IMR-90 (cell line): ENCODE data around the gene CWC25. TPM values are rescaled to one million over a fixed set of nuclear protein-coding genes. Genes with fewer than 3 reads are reported as not detected.

Experiments
- ATAC-seq: fragments of 200-7000 bp; cut with Tn5 transposase; 2 replicates; pipeline ENCODE4 v1.9.1; 2020; ENCODE audit warnings: low read depth, mild to moderate bottlenecking, moderate library complexity
- BruUV-seq: library from RNA; stranded (reverse); fragments of 400-500 nt; replicated peaks from 2 replicates; lab custom pipeline; 2021; lab: Mats Ljungman, UMichigan
- CTCF ChIA-PET: fragments of 300-600 bp; formaldehyde crosslinking; extraction: SDS; loops from one replicate; lab custom pipeline; 2021; ENCODE audit warnings: antibody characterized with exemption; lab: Yijun Ruan, JAX
- POLR2A ChIA-PET: fragments of 300-600 bp; sonication (Branson Sonifier 250); formaldehyde crosslinking; loops from one replicate; lab custom pipeline; 2022; ENCODE audit warnings: antibody characterized with exemption; ENCODE audit not compliant: unreplicated experiment; lab: Charles Lee
- DNase-seq: peaks from one replicate; pipeline ENCODE4 v3.0.0; 2013
- H2AFZ ChIP-seq: replicated peaks from 2 replicates; pipeline ENCODE3; 2013; ENCODE audit warnings: low read length, mild to moderate bottlenecking; ENCODE audit not compliant: poor library complexity
- H2AK5ac ChIP-seq: 2 replicates; pipeline ENCODE4 v1.6.1; 2013; ENCODE audit warnings: low read depth, low read length, inconsistent platforms
- H2AK9ac ChIP-seq: replicated peaks from 2 replicates; pipeline ENCODE3; 2013; ENCODE audit warnings: mild to moderate bottlenecking, low read depth, low read length, moderate library complexity; ENCODE audit not compliant: poor library complexity
- H2BK120ac ChIP-seq: 2 replicates; pipeline ENCODE4 v1.6.1; 2013; ENCODE audit warnings: low read depth, low read length, inconsistent platforms
- H2BK15ac ChIP-seq: 3 replicates; pipeline ENCODE4 v1.6.1; 2013; ENCODE audit warnings: low read depth, low read length, inconsistent platforms
- H2BK20ac ChIP-seq: 2 replicates; pipeline ENCODE4 v1.6.1; 2013; ENCODE audit warnings: low read depth, mild to moderate bottlenecking, inconsistent platforms, low read length, moderate library complexity
- H2BK5ac ChIP-seq: 2 replicates; pipeline ENCODE4 v1.6.1; 2013; ENCODE audit warnings: mild to moderate bottlenecking, low read depth, low read length, inconsistent platforms; ENCODE audit not compliant: poor library complexity, severe bottlenecking
- H3K14ac ChIP-seq: replicated peaks from 2 replicates; pipeline ENCODE4 v1.6.1; 2013; ENCODE audit warnings: low read depth, low read length, inconsistent platforms
- H3K18ac ChIP-seq: 2 replicates; pipeline ENCODE4 v1.6.1; 2013; ENCODE audit warnings: low read depth, low read length, control low read depth
- H3K23ac ChIP-seq: 2 replicates; pipeline ENCODE4 v1.6.1; 2013; ENCODE audit warnings: low read depth, low read length, inconsistent platforms
- H3K27ac ChIP-seq: 2 replicates; pipeline ENCODE4 v1.5.1; 2013; ENCODE audit warnings: mild to moderate bottlenecking, control low read depth, low read length; ENCODE audit not compliant: insufficient read depth
- H3K27me3 ChIP-seq: 2 replicates; pipeline ENCODE4 v1.6.1; 2013; ENCODE audit warnings: low read length; ENCODE audit not compliant: control insufficient read depth, insufficient read depth
- H3K36me3 ChIP-seq: 2 replicates; pipeline ENCODE4 v1.6.1; 2013; ENCODE audit warnings: low read length, mixed read lengths; ENCODE audit not compliant: control insufficient read depth, insufficient read depth
- H3K4ac ChIP-seq: 2 replicates; pipeline ENCODE4 v1.6.1; 2013; ENCODE audit warnings: low read depth, low read length, inconsistent platforms
- H3K4me1 ChIP-seq: 2 replicates; pipeline ENCODE4 v1.6.1; 2013; ENCODE audit warnings: low read length, mixed read lengths; ENCODE audit not compliant: control insufficient read depth, insufficient read depth
- H3K4me2 ChIP-seq: 2 replicates; pipeline ENCODE4 v1.6.1; 2013; ENCODE audit warnings: low read depth, mild to moderate bottlenecking, control low read depth, low read length, moderate library complexity
- H3K4me3 ChIP-seq: 2 replicates; pipeline ENCODE4 v1.5.1; 2013; ENCODE audit warnings: low read depth, mild to moderate bottlenecking, control low read depth, low read length, moderate library complexity; ENCODE audit not compliant: insufficient read depth
- H3K56ac ChIP-seq: 2 replicates; pipeline ENCODE4 v1.6.1; 2013; ENCODE audit warnings: low read length, inconsistent platforms; ENCODE audit not compliant: insufficient read depth; ENCODE audit errors: extremely low read depth
- H3K79me1 ChIP-seq, 2 experiments: 2 replicates each; pipeline ENCODE4 v1.6.1; 2013; ENCODE audit warnings: low read length in 2 of 2, inconsistent platforms in 1 of 2, low read depth in 1 of 2
- H3K9ac ChIP-seq: 2 replicates; pipeline ENCODE4 v1.6.1; 2013; ENCODE audit warnings: low read depth, low read length, control low read depth
- H3K9me1 ChIP-seq: 2 replicates; pipeline ENCODE4 v1.6.1; 2013; ENCODE audit warnings: low read length, inconsistent platforms; ENCODE audit not compliant: insufficient read depth
- H3K9me3 ChIP-seq: 2 replicates; pipeline ENCODE4 v1.6.1; 2013; ENCODE audit warnings: low read length; ENCODE audit not compliant: control insufficient read depth, insufficient read depth
- H4K20me1 ChIP-seq: 2 replicates; pipeline ENCODE4 v1.6.1; 2013; ENCODE audit warnings: low read length, inconsistent platforms; ENCODE audit not compliant: insufficient read depth
- H4K5ac ChIP-seq: 2 replicates; pipeline ENCODE4 v1.6.1; 2013; ENCODE audit warnings: mild to moderate bottlenecking, low read depth, low read length, control low read depth
- H4K8ac ChIP-seq, 2 experiments: 2 replicates each; pipeline ENCODE4 v1.6.1; 2013; ENCODE audit warnings: low read depth in 2 of 2, low read length in 2 of 2, control low read depth in 1 of 2, inconsistent platforms in 1 of 2
- H4K91ac ChIP-seq: 2 replicates; pipeline ENCODE4 v1.6.1; 2013; ENCODE audit warnings: low read depth, low read length, inconsistent platforms; ENCODE audit not compliant: insufficient read depth
- CHD1 ChIP-seq: IDR thresholded peaks from 2 replicates; pipeline ENCODE4 v1.6.1; 2012; ENCODE audit warnings: low read depth, low read length, improper control_type of control experiment
- MXI1 ChIP-seq: IDR thresholded peaks from 2 replicates; pipeline ENCODE4 v1.6.1; 2012; ENCODE audit warnings: low read depth, mild to moderate bottlenecking, low read length, moderate library complexity, borderline replicate concordance
- NFE2L2 ChIP-seq: fragments of 150-350 bp; IDR thresholded peaks from 2 replicates; pipeline ENCODE4 v1.6.1; 2016; ENCODE audit warnings: low read depth, mild to moderate bottlenecking, low read length
- POLR2A ChIP-seq: IDR thresholded peaks from 2 replicates; pipeline ENCODE4 v1.6.1; 2012; ENCODE audit warnings: mild to moderate bottlenecking, low read depth, low read length
- RAD21 ChIP-seq: IDR thresholded peaks from 2 replicates; pipeline ENCODE4 v1.6.1; 2012; ENCODE audit warnings: low read length, improper control_type of control experiment
- RCOR1 ChIP-seq: IDR thresholded peaks from 2 replicates; pipeline ENCODE4 v1.6.1; 2012; ENCODE audit warnings: mild to moderate bottlenecking, low read length, improper control_type of control experiment; ENCODE audit not compliant: insufficient replicate concordance
- RFX5 ChIP-seq: IDR thresholded peaks from 2 replicates; pipeline ENCODE4 v1.8.0; 2012; ENCODE audit warnings: low read depth, mild to moderate bottlenecking, low read length, moderate library complexity
- SMC3 ChIP-seq: fragments of 150-350 bp; IDR thresholded peaks from 2 replicates; pipeline ENCODE4 v1.6.1; 2016; ENCODE audit warnings: low read depth, mild to moderate bottlenecking, antibody characterized with exemption, low read length, moderate library complexity
- WGBS, 2 experiments: methylation state at CpG; one replicate each; pipeline versions ENCODE4 v1.1.5 to v1.1.7; 2013; ENCODE audit warnings: missing lambda C conversion rate in 2 of 2; ENCODE audit not compliant: insufficient read length in 1 of 2; ENCODE audit errors: extremely low coverage in 2 of 2; 5-methylcytosine and 5-hydroxymethylcytosine counted together
- dilution Hi-C: fragments of 300-500 bp; cut with HindIII; formaldehyde crosslinking; loops from one replicate; pipeline ENCODE4 v1.14.3; 2018; ENCODE audit warnings: low sequenced_read_pairs; ENCODE audit not compliant: unreplicated experiment
- in situ Hi-C: fragments of 300-500 bp; cut with MboI; formaldehyde crosslinking; loops from 3 replicates; pipeline ENCODE4 v1.14.3; 2019; ENCODE audit warnings: low sequenced_read_pairs, inconsistent platforms, mixed read lengths
- intact Hi-C: fragments of 100-400 bp; cut with micrococcal nuclease; formaldehyde crosslinking; loops from 2 replicates; pipeline ENCODE4 v1.10.0; 2022
- polyA plus RNA-seq, 3 experiments: library from polyadenylated mRNA; depleted of rRNA; stranded (reverse); fragments of >200 nt; gene quantifications; 2 replicates each; pipeline ENCODE4 v1.2.3, GENCODE V29; 2012; ENCODE audit warnings: low replicate concordance in 1 of 3
- total RNA-seq: library from RNA; depleted of rRNA; stranded (reverse); fragments of >200 nt; gene quantifications from 2 replicates; pipeline ENCODE4 v1.2.3, GENCODE V29; 2012
- TF ChIP-seq, protein P1 (sequence below): fragments of 150-350 bp; IDR thresholded peaks from 2 replicates; pipeline ENCODE4 v1.6.1; 2017; ENCODE audit warnings: mild to moderate bottlenecking, antibody characterized with exemption, low read length, low read depth
- TF ChIP-seq, protein P2 (sequence below): conservative IDR thresholded peaks from 2 replicates; pipeline ENCODE4 v1.5.1; 2012; ENCODE audit warnings: mild to moderate bottlenecking, low read depth, low read length, improper control_type of control experiment
- TF ChIP-seq, protein P3 (sequence below): fragments of 150-350 bp; IDR thresholded peaks from 2 replicates; pipeline ENCODE4 v1.6.1; 2016; ENCODE audit warnings: low read depth, mild to moderate bottlenecking, low read length, moderate library complexity, borderline replicate concordance

Gene CWC25
- total and polyA plus RNA-seq, 2 of the 4 experiments (the other 2 are of a cell fraction): 9.1 to 16.1 TPM

DNA sequence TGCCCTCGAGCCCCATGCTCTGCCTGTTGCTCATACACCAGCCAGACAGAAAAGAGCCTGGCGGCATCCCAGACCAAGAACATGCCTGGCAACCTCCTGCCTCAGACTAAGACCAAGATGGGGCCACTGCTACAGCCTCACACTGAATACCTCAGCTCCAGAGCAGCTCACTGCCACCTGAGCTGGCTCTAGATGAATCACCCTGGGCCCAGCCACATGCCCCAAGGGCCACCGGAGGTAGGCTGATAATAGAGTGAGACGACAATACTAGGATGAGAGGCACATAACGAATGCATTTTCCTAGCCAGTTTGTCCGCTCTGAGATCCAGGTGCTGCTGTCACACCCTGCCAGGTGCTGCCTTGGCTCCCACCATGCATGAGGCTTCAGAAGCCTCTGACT lies 38.7 kb downstream of the CWC25 start:
- TF ChIP-seq RCOR1 (no peak), NFE2L2 (no peak), POLR2A (no peak), SMC3 (no peak), RAD21 (no peak), RFX5 (no peak), MXI1 (no peak), CHD1 (no peak)
- TF ChIP-seq, protein P1, sequence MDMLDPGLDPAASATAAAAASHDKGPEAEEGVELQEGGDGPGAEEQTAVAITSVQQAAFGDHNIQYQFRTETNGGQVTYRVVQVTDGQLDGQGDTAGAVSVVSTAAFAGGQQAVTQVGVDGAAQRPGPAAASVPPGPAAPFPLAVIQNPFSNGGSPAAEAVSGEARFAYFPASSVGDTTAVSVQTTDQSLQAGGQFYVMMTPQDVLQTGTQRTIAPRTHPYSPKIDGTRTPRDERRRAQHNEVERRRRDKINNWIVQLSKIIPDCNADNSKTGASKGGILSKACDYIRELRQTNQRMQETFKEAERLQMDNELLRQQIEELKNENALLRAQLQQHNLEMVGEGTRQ: no peak
- TF ChIP-seq, protein P2, sequence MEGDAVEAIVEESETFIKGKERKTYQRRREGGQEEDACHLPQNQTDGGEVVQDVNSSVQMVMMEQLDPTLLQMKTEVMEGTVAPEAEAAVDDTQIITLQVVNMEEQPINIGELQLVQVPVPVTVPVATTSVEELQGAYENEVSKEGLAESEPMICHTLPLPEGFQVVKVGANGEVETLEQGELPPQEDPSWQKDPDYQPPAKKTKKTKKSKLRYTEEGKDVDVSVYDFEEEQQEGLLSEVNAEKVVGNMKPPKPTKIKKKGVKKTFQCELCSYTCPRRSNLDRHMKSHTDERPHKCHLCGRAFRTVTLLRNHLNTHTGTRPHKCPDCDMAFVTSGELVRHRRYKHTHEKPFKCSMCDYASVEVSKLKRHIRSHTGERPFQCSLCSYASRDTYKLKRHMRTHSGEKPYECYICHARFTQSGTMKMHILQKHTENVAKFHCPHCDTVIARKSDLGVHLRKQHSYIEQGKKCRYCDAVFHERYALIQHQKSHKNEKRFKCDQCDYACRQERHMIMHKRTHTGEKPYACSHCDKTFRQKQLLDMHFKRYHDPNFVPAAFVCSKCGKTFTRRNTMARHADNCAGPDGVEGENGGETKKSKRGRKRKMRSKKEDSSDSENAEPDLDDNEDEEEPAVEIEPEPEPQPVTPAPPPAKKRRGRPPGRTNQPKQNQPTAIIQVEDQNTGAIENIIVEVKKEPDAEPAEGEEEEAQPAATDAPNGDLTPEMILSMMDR: no peak
- TF ChIP-seq, protein P3, sequence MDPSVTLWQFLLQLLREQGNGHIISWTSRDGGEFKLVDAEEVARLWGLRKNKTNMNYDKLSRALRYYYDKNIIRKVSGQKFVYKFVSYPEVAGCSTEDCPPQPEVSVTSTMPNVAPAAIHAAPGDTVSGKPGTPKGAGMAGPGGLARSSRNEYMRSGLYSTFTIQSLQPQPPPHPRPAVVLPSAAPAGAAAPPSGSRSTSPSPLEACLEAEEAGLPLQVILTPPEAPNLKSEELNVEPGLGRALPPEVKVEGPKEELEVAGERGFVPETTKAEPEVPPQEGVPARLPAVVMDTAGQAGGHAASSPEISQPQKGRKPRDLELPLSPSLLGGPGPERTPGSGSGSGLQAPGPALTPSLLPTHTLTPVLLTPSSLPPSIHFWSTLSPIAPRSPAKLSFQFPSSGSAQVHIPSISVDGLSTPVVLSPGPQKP: no peak
- dilution Hi-C loops (no loop called here), in situ Hi-C loops (no loop called here), intact Hi-C loops (no loop called here)
- H3K23ac ChIP-seq: no peak overlapping the region
- no TSS peak for BruUV-seq
- no peak overlapping the region for H2AK9ac ChIP-seq
- peaks cover 9% of the 10 kb centered on the region for H3K4me1 ChIP-seq
- no peak overlapping the region for H2BK20ac ChIP-seq
- no peak overlapping the region for H3K4me2 ChIP-seq
- H3K9me3 ChIP-seq: no peaks in the 10 kb centered on the region
- H2AK5ac ChIP-seq: no peak overlapping the region
- H4K20me1 ChIP-seq: peaks cover 27% of the 10 kb centered on the region
- no peak overlapping the region for H3K27ac ChIP-seq
- no peak overlapping the region for H3K4ac ChIP-seq
- no peaks in the 10 kb centered on the region for H3K27me3 ChIP-seq
- no peak overlapping the region for H3K14ac ChIP-seq
- no peak overlapping the region for H3K9ac ChIP-seq
- POLR2A ChIA-PET: no interaction called here
- no peak overlapping the region for H2BK5ac ChIP-seq
- no peak overlapping the region for H3K18ac ChIP-seq
- H2AFZ ChIP-seq: no peak overlapping the region
- no peak overlapping the region for H2BK15ac ChIP-seq
- no peak overlapping the region for H4K5ac ChIP-seq
- H4K91ac ChIP-seq: no peak overlapping the region
- no peak for ATAC-seq
- no peak overlapping the region for H3K56ac ChIP-seq
- CTCF ChIA-PET: no interaction called here
- peaks cover 9% of the 10 kb centered on the region for H3K9me1 ChIP-seq
- no peak for DNase-seq
- peaks cover 17 to 57% of the 10 kb centered on the region in 2 experiments for H3K79me1 ChIP-seq
- H4K8ac ChIP-seq: no peak overlapping the region
- no peak overlapping the region for H3K4me3 ChIP-seq
- H3K36me3 ChIP-seq: peaks cover 42% of the 10 kb centered on the region
- WGBS, 2 experiments: no CpG with 5 or more reads among the region's 6 CpGs
- no peak overlapping the region for H2BK120ac ChIP-seq
